GM19043 (cell line): ENCODE results near the gene SLC36A3.
"Not testable (repeated sequence)": the region's sequence is repeated elsewhere in the genome, so short reads cannot be mapped to it uniquely, and the experiment has no call there.

Source experiments
- ATAC-seq: cut with Tn5 transposase; IDR thresholded peaks from one replicate; pipeline ENCODE4 v1.9.1; 2021; ENCODE audit warnings: low read depth; ENCODE audit not compliant: unreplicated experiment

The SLC36A3 gene

GRCh38 chr5:151309266-151309665 lies 5.7 kb upstream of the SLC36A3 start:
- not testable (repeated sequence) for ATAC-seq

GRCh38 chr5:151298063-151298855 lies 5.3 kb downstream of the SLC36A3 start:
- ATAC-seq = no peak

GRCh38 chr5:151296974-151297373 lies 6.6 kb downstream of the SLC36A3 start:
- ATAC-seq = no peak

- no peak for ATAC-seq
Observed at GRCh38 chr5:151296478-151296830, 7.1 kb downstream of the SLC36A3 start.

GRCh38 chr5:151295791-151296477 lies 7.6 kb downstream of the SLC36A3 start:
- ATAC-seq = no peak

GRCh38 chr5:151295138-151295537 lies 8.4 kb downstream of the SLC36A3 start:
- no peak for ATAC-seq

- ATAC-seq = no peak
Observed at GRCh38 chr5:151293624-151294023, 9.9 kb downstream of the SLC36A3 start.

GRCh38 chr5:151288180-151288579 lies 15.4 kb downstream of the SLC36A3 start:
- ATAC-seq = peak; percentile 53

GRCh38 chr5:151286246-151286645 lies 17.3 kb downstream of the SLC36A3 start:
- no peak for ATAC-seq

- no peak for ATAC-seq
Observed at GRCh38 chr5:151285683-151286082, 17.9 kb downstream of the SLC36A3 start.

GRCh38 chr5:151284392-151284967 lies 19.1 kb downstream of the SLC36A3 start:
- no peak for ATAC-seq

- no peak for ATAC-seq
Observed at GRCh38 chr5:151283120-151283825, 20.3 kb downstream of the SLC36A3 start.

GRCh38 chr5:151281001-151281639 lies 22.4 kb downstream of the SLC36A3 start:
- no peak for ATAC-seq

- no peak for ATAC-seq
Observed at GRCh38 chr5:151280443-151280842, 23.1 kb downstream of the SLC36A3 start.

- ATAC-seq = no peak
Observed at GRCh38 chr5:151278845-151279244, 24.7 kb downstream of the SLC36A3 start.

GRCh38 chr5:151275803-151276202 lies 27.8 kb downstream of the SLC36A3 start:
- no peak for ATAC-seq

- no peak for ATAC-seq
Observed at GRCh38 chr5:151274666-151275065, 28.9 kb downstream of the SLC36A3 start.

- no peak for ATAC-seq
Observed at GRCh38 chr5:151271336-151271735, 32.2 kb downstream of the SLC36A3 start.

- ATAC-seq = peak; percentile 91
Observed at GRCh38 chr5:151270599-151270998, 33.0 kb downstream of the SLC36A3 start.

- ATAC-seq = no peak
Observed at GRCh38 chr5:151267491-151268260, 35.9 kb downstream of the SLC36A3 start.
